ENCODE measurements around the gene SLIT1.

Gene SLIT1

GRCh38 chr10:96975136-96975535, 210.6 kb downstream of the SLIT1 start:
- no peaks in the 10 kb centered on the region for H3K4me1 ChIP-seq (ENCODE audit: control insufficient read depth in 1 of 2, insufficient read depth in 1 of 2, low read depth in 1 of 2, low read length in 1 of 2)
- no peak for TF ChIP-seq CTCF (IDR thresholded peaks at IDR 0.05)
- H3K9me3 ChIP-seq = no peaks in the 10 kb centered on the region
- H3K4me3 ChIP-seq (ENCODE audit: low read depth in 1 of 2, low read length in 1 of 2) = no peak overlapping the region
- H3K27ac ChIP-seq = no peak overlapping the region
- no peaks in the 10 kb centered on the region for H3K27me3 ChIP-seq
- H3K36me3 ChIP-seq = no peaks in the 10 kb centered on the region

GRCh38 chr10:96973809-96974747, 211.7 kb downstream of the SLIT1 start:
- Histone ChIP-seq H3K27ac (no peak overlapping the region), H3K4me1 (ENCODE audit: control insufficient read depth in 1 of 2, insufficient read depth in 1 of 2, low read depth in 1 of 2, low read length in 1 of 2) (no peaks in the 10 kb centered on the region), H3K36me3 (no peaks in the 10 kb centered on the region), H3K9me3 (no peaks in the 10 kb centered on the region), H3K27me3 (no peaks in the 10 kb centered on the region), H3K4me3 (ENCODE audit: low read depth in 1 of 2, low read length in 1 of 2) (no peak overlapping the region)
- no peak for TF ChIP-seq CTCF (IDR thresholded peaks at IDR 0.05)

- no peaks in the 10 kb centered on the region for H3K4me1 ChIP-seq (ENCODE audit: control insufficient read depth in 1 of 2, insufficient read depth in 1 of 2, low read depth in 1 of 2, low read length in 1 of 2)
- H3K36me3 ChIP-seq = no peaks in the 10 kb centered on the region
- H3K4me3 ChIP-seq (ENCODE audit: low read depth in 1 of 2, low read length in 1 of 2) = no peak overlapping the region
- no peak overlapping the region for H3K27ac ChIP-seq
- no peak for TF ChIP-seq CTCF (IDR thresholded peaks at IDR 0.05)
- no peaks in the 10 kb centered on the region for H3K9me3 ChIP-seq
- no peaks in the 10 kb centered on the region for H3K27me3 ChIP-seq
Observed at GRCh38 chr10:96972264-96972663, 213.5 kb downstream of the SLIT1 start.

GRCh38 chr10:96971324-96971723, 214.4 kb downstream of the SLIT1 start:
- H3K27ac ChIP-seq = no peak overlapping the region
- H3K4me1 ChIP-seq (ENCODE audit: control insufficient read depth in 1 of 2, insufficient read depth in 1 of 2, low read depth in 1 of 2, low read length in 1 of 2) = no peaks in the 10 kb centered on the region
- H3K4me3 ChIP-seq (ENCODE audit: low read depth in 1 of 2, low read length in 1 of 2) = no peak overlapping the region
- H3K27me3 ChIP-seq = no peaks in the 10 kb centered on the region
- no peak for TF ChIP-seq CTCF (IDR thresholded peaks at IDR 0.05)
- H3K9me3 ChIP-seq = no peaks in the 10 kb centered on the region
- H3K36me3 ChIP-seq = no peaks in the 10 kb centered on the region

- no peaks in the 10 kb centered on the region for H3K27me3 ChIP-seq
- H3K27ac ChIP-seq = no peak overlapping the region
- H3K4me1 ChIP-seq (ENCODE audit: control insufficient read depth in 1 of 2, insufficient read depth in 1 of 2, low read depth in 1 of 2, low read length in 1 of 2) = no peaks in the 10 kb centered on the region
- no peak overlapping the region for H3K4me3 ChIP-seq (ENCODE audit: low read depth in 1 of 2, low read length in 1 of 2)
- H3K9me3 ChIP-seq = no peaks in the 10 kb centered on the region
- H3K36me3 ChIP-seq = no peaks in the 10 kb centered on the region
- TF ChIP-seq CTCF (IDR thresholded peaks at IDR 0.05) = no peak
Observed at GRCh38 chr10:96968682-96969423, 216.9 kb downstream of the SLIT1 start.
